OCI-LY7 (cell line): Measurements from ENCODE around the gene ZNF148.

Source experiments
- CTCF ChIP-seq: fragments of 200-600 bp; sonication (generic); conservative IDR thresholded peaks from 2 replicates; pipeline ENCODE4 v1.5.1; 2014; ENCODE audit warnings: mild to moderate bottlenecking, antibody characterized with exemption, low read length, moderate library complexity, mixed read lengths
- EZH2phosphoT487 ChIP-seq: fragments of 200-600 bp; sonication (generic); IDR thresholded peaks from 2 replicates; pipeline ENCODE4 v1.6.1; 2018; ENCODE audit warnings: low read depth, borderline replicate concordance, mild to moderate bottlenecking, mixed run types, antibody characterized with exemption, low read length, moderate library complexity, mixed read lengths

- no peak for TF ChIP-seq CTCF
- TF ChIP-seq EZH2phosphoT487: no peak
Measured at GRCh38 chr3:125207507-125207906, 167.6 kb downstream of the ZNF148 start.
